Activated B cell treated with CpG ODN at 0.5 μM for 24 hours (primary cell): ENCODE data around the gene ARVCF. TPM values are rescaled to one million over a fixed set of nuclear protein-coding genes. Genes with fewer than 3 reads are reported as not detected.

ENCODE experiments used
- ATAC-seq: fragments of 200-7000 bp; cut with Tn5 transposase; one replicate; pipeline ENCODE4 v1.10.0; 2021; ENCODE audit warnings: low read depth, mild to moderate bottlenecking, moderate library complexity
- CTCF ChIA-PET: fragments of 350-600 bp; sonication (Branson Sonifier 250); formaldehyde crosslinking; loops from one replicate; lab custom pipeline; 2021; ENCODE audit warnings: antibody characterized with exemption; lab: Charles Lee
- POLR2A ChIA-PET: fragments of 350-600 bp; sonication (Branson Sonifier 250); formaldehyde crosslinking; loops from one replicate; lab custom pipeline; 2021; ENCODE audit warnings: antibody characterized with exemption; lab: Charles Lee
- DNase-seq: peaks from one replicate; pipeline ENCODE4 v3.0.0; 2022
- H3K27ac Mint-ChIP-seq: one replicate; pipeline ENCODE4 v1.8.0; 2020; ENCODE audit warnings: mixed read lengths
- H3K27me3 Mint-ChIP-seq: one replicate; pipeline ENCODE4 v1.8.0; 2021; ENCODE audit warnings: mixed read lengths
- H3K36me3 Mint-ChIP-seq: one replicate; pipeline ENCODE4 v1.8.0; 2021; ENCODE audit warnings: low read depth, mixed read lengths
- H3K4me1 Mint-ChIP-seq: one replicate; pipeline ENCODE4 v1.8.0; 2021; ENCODE audit warnings: mixed read lengths
- H3K4me3 Mint-ChIP-seq: one replicate; pipeline ENCODE4 v1.8.0; 2020; ENCODE audit warnings: mild to moderate bottlenecking, mixed read lengths
- H3K9me3 Mint-ChIP-seq: one replicate; pipeline ENCODE4 v1.8.0; 2020; ENCODE audit warnings: mixed read lengths
- intact Hi-C: fragments of 100-400 bp; cut with micrococcal nuclease; formaldehyde crosslinking; loops from one replicate; pipeline ENCODE4 v1.15.1; 2024
- total RNA-seq: library from RNA; stranded (reverse); gene quantifications from 2 replicates; pipeline ENCODE4 v1.2.3, GENCODE V29; 2022
- TF ChIP-seq, protein P1 (sequence below): fragments of 200-600 bp; IDR thresholded peaks from one replicate; pipeline ENCODE4 v1.8.0; 2022; ENCODE audit warnings: antibody characterized with exemption, mild to moderate bottlenecking

The ARVCF gene
- total RNA-seq, 1 donor from 2014 or later: 6.5 TPM

GRCh38 chr22:20011993-20012740 lies 4.5 kb downstream of the ARVCF start:
- Mint-ChIP-seq H3K36me3 (no peaks in the 10 kb centered on the region), H3K9me3 (no peaks in the 10 kb centered on the region), H3K27me3 (no peaks in the 10 kb centered on the region), H3K4me3 (no peak overlapping the region), H3K4me1 (peaks cover 5% of the 10 kb centered on the region), H3K27ac (no peak overlapping the region)
- TF ChIP-seq, protein P1, sequence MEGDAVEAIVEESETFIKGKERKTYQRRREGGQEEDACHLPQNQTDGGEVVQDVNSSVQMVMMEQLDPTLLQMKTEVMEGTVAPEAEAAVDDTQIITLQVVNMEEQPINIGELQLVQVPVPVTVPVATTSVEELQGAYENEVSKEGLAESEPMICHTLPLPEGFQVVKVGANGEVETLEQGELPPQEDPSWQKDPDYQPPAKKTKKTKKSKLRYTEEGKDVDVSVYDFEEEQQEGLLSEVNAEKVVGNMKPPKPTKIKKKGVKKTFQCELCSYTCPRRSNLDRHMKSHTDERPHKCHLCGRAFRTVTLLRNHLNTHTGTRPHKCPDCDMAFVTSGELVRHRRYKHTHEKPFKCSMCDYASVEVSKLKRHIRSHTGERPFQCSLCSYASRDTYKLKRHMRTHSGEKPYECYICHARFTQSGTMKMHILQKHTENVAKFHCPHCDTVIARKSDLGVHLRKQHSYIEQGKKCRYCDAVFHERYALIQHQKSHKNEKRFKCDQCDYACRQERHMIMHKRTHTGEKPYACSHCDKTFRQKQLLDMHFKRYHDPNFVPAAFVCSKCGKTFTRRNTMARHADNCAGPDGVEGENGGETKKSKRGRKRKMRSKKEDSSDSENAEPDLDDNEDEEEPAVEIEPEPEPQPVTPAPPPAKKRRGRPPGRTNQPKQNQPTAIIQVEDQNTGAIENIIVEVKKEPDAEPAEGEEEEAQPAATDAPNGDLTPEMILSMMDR: no peak
- POLR2A ChIA-PET: interaction anchor here (1.0 to 1.6 kb wide), 2 partner anchors 9 to 20 kb away, joined by 3 to 6 read pairs; partner anchors contain the start of gene TANGO2
- CTCF ChIA-PET: interaction anchor here (1.2 to 3.3 kb wide), 3 partner anchors 41 to 59 kb away, joined by 3 to 33 read pairs (median 5); no protein-coding TSS in a partner anchor
- intact Hi-C loops: loop anchor here (2.0 kb wide), 1 partner anchor 281 kb away; no protein-coding TSS in a partner anchor
- DNase-seq (no peak), ATAC-seq (no peak)

DNA sequence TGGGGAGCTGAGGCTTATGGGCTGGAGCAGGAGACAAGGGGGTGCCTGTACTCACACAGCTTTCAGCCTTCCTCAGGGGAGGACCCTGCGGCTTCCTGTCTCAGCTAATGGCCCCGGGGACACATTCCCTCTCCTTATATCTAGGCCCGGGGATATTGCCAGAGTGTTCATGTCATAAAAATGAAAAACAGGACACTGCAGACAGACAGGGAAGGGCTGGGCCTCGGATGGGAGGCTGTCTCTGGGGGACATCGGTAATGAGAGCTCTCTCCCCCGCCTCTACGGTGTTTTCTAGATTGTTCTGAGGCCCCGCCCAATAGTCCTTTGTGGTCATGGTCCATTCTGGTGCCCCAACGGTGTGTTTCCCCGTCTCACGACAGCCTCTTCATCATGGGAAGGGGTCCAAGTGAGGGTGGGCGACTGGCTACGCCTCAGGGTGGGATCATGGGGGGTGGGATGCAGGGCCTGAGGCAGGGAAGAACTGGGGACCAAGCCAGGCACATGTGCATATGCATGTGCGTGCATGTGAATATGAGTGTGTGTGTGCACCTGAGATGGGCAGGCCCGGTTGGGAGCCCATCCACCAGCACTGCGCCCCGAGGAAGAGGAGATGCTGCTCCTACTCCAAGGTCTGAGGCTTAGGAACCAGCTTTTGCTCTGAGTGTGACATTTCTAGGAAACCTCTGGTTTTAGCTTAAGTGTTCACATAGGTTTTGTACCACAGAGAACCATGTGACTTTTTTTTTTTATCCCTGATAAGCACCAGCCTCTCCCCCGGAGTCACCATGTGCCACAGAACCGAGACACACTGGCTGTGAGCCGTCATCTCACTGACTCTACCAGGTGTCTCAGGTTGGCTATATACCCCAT lies 5.3 kb downstream of the ARVCF start:
- intact Hi-C loops: no loop called here
- ChIA-PET POLR2A (interaction anchor here (0.7 to 1.6 kb wide), 2 partner anchors 10 to 291 kb away, joined by 6 to 9 read pairs; partner anchors contain the start of gene TANGO2), CTCF (no interaction called here)
- H3K4me1 Mint-ChIP-seq: peaks cover 2% of the 10 kb centered on the region
- H3K9me3 Mint-ChIP-seq: no peaks in the 10 kb centered on the region
- no peak overlapping the region for H3K4me3 Mint-ChIP-seq
- no peaks in the 10 kb centered on the region for H3K36me3 Mint-ChIP-seq
- no peak for DNase-seq
- TF ChIP-seq, protein P1: no peak
- H3K27me3 Mint-ChIP-seq: no peaks in the 10 kb centered on the region
- H3K27ac Mint-ChIP-seq: no peak overlapping the region
- ATAC-seq: no peak

DNA sequence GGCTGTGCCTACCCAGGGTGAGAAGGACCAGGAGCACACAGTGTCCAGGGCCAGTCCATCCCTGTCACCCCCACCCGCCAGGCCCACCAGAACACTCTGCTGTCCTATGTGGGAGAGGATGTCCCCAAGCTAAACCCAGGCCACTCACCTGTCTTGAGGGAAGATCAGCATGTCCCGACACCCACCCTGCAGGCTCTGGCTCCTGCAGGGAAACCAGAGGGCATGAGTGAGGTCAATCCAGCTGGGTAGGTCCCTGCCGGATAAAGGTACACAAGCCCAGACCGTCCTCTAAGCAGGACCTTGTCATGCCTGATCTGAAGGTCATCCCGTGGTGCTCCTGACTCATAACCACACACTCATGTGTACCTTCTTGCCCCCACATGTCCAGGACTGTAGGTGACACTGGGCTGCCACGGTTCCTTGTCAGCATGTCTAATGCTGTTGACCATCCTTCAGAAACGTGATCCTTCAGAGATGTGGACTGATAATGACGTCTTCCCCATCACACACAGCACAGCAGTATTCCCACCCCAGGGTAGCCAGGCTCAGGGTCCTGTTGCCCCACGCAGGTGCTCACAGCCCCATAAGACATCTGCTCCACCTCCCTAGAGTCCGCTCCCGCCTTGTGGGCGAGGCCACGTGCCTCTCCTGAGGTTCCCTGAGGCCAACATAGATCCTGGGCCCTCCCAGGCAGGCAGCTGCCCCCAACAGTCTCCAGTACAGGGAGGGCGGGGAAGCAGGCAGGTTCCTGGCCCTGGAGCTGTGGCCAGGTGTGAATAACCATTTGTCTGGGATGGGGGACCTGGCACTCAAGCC lies 6.1 kb downstream of the ARVCF start:
- ChIA-PET CTCF (no interaction called here), POLR2A (interaction anchor here (0.7 to 1.6 kb wide), 2 partner anchors 11 to 290 kb away, joined by 6 to 9 read pairs; partner anchors contain the start of gene TANGO2)

DNA sequence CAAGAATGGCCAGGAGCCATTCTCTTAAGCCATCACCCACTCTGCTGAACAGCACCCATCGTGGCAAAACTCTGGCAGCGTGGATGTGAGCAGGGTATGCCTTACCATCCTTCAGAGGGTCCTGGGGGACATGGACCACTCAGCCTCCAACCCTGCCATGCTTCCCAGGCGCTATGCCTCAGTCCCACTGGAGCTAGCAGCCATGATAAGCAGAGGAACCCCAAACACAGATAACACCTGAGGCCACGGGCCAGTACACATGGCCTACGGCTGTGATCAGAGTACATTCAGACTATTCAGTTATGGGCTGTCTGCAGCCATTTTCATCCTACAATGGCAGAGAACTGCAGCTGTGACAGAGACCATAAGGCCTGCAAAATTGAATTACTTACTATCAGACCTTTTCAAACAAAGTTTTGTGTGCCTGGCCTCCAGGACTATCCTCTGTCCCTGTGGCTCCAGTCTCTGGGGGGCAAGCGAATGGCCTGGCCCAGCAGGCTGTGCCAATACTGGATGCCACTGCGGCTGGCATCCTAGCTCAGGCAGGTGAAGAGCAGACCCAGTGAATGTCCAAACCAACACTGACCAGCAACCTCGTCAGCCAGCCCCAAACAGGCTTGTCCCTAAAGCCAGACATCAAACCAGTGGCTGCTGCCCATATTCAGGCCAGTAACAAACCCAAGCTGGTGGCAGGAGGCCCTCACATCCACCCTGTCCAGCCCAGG lies 6.9 kb downstream of the ARVCF start:
- Mint-ChIP-seq H3K27me3 (no peaks in the 10 kb centered on the region), H3K36me3 (no peaks in the 10 kb centered on the region), H3K4me1 (no peaks in the 10 kb centered on the region), H3K9me3 (no peaks in the 10 kb centered on the region), H3K4me3 (no peak overlapping the region), H3K27ac (no peak overlapping the region)
- ChIA-PET POLR2A (no interaction called here), CTCF (no interaction called here)
- no peak for DNase-seq
- ATAC-seq: no peak
- intact Hi-C loops: no loop called here
- TF ChIP-seq, protein P1: no peak

More for the DNA sequence above, 6.1 kb downstream of the ARVCF start:
- Mint-ChIP-seq H3K4me1 (peaks cover 2% of the 10 kb centered on the region), H3K9me3 (no peaks in the 10 kb centered on the region), H3K27me3 (no peaks in the 10 kb centered on the region), H3K36me3 (no peaks in the 10 kb centered on the region), H3K4me3 (no peak overlapping the region), H3K27ac (no peak overlapping the region)
- ATAC-seq (no peak), DNase-seq (no peak)
- TF ChIP-seq, protein P1: no peak
- intact Hi-C loops: no loop called here
